GM06990 (cell line): ENCODE results near the gene USB1.
A peak's percentile ranks its signal among the peaks of the same experiment; 100 is the strongest.

ENCODE experiments used
- DNase-seq: peaks from one replicate; pipeline ENCODE4 v3.0.0-alpha.2; 2011; ENCODE audit not compliant: insufficient read length; ENCODE audit errors: extremely low read depth
- H3K27me3 ChIP-seq: replicated peaks from 2 replicates; pipeline ENCODE4 v1.6.0; 2011; ENCODE audit warnings: low read length; ENCODE audit not compliant: control insufficient read depth, insufficient read depth
- H3K36me3 ChIP-seq: 2 replicates; pipeline ENCODE4 v1.5.1; 2011; ENCODE audit warnings: low read length; ENCODE audit not compliant: control insufficient read depth, insufficient read depth
- H3K4me3 ChIP-seq: replicated peaks from 2 replicates; pipeline ENCODE4 v1.5.1; 2011; ENCODE audit warnings: low read depth, mild to moderate bottlenecking, control low read depth, low read length
- CTCF ChIP-seq: IDR thresholded peaks from 2 replicates; pipeline ENCODE4 v1.5.1; 2011; ENCODE audit warnings: low read length, control low read depth, mild to moderate bottlenecking, inconsistent platforms; ENCODE audit not compliant: insufficient read depth, poor library complexity, severe bottlenecking

The USB1 gene

GRCh38 chr16:57997176-57997527 lies 4.1 kb upstream of the USB1 start:
- Histone ChIP-seq H3K4me3 (no peak overlapping the region), H3K27me3 (no peaks in the 10 kb centered on the region), H3K36me3 (peaks cover 12% of the 10 kb centered on the region)
- no peak for TF ChIP-seq CTCF
- no peak for DNase-seq

- no peaks in the 10 kb centered on the region for H3K27me3 ChIP-seq
- no peak for DNase-seq
- no peak overlapping the region for H3K4me3 ChIP-seq
- H3K36me3 ChIP-seq = peaks cover 13% of the 10 kb centered on the region
- no peak for TF ChIP-seq CTCF
These were observed 3.5 kb upstream of the USB1 start for GRCh38 chr16:57997528-57998265.

DNA sequence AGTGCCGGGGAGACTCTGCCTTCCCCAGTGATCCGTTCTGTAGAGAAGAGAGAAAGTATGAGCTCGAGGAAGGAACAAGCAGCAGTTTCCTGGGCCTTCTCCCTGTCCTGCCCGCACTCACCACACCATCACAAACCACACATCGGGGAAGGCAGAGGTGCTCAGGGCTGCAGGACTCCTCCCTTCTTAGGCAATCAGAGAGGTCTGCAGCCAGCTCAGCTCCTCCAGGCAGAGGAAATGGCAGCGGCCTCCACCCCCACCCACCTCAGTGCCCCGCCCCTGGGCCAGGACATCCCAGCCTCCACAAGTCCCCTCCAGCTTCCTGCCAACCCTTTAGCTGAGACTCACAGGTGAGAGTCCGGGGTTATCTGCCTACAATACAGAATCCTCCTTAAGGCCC lies 2.7 kb upstream of the USB1 start:
- no peak for TF ChIP-seq CTCF
- Histone ChIP-seq H3K36me3 (peaks cover 14% of the 10 kb centered on the region), H3K4me3 (no peak overlapping the region), H3K27me3 (no peaks in the 10 kb centered on the region)
- DNase-seq = no peak

DNA sequence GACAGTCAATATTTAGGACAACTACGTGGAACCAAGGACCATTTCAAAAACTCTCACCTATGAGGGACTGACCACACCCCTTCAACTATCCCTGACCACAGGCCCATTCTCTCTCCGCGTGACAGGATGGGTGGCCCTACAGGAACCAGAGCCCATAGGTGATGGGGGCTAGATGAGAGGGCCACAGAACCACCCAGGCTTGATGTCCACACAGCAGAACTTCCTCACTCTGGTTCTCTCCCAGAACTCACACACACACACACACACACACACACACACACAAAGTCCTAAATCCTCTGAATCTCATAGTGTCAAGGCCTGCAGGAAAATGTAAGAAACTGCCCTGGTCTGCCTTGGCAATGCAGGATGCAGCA lies 2.2 kb upstream of the USB1 start:
- no peak for TF ChIP-seq CTCF
- Histone ChIP-seq H3K27me3 (no peaks in the 10 kb centered on the region), H3K4me3 (no peak overlapping the region), H3K36me3 (peaks cover 14% of the 10 kb centered on the region)
- no peak for DNase-seq

DNA sequence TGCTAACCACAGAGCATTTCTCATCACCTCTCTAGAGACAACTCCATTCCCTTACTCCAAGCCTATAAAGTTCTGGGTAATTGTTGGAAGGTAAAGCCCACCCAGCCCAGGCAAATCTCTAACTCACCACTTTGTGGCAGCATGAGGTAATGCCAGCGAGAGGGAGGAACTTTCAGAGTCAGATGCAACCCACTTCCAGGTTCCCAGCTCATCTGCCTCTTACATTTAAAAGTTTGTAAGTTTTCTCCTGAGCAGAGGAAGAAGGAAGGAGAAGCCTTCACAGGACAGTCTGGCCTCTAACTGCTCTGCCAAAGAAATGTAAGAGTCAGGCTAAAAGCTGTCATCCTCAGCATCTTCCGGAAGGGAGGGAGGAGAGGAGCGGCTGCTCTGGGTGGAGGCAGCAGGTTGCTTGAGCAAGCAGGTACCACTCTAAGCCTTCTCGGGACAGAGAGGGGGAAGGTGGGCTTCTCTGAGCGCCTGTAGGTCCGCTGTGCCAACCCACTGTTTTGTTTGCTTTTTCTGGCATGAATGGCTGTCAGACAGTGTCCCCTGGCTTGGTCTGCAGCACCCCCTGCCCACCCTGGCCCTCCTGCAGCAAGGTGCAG lies 1.7 kb upstream of the USB1 start:
- TF ChIP-seq CTCF = no peak
- DNase-seq = no peak
- H3K4me3 ChIP-seq = peak overlapping the region; percentile 71
- no peaks in the 10 kb centered on the region for H3K27me3 ChIP-seq
- H3K36me3 ChIP-seq = peaks cover 14% of the 10 kb centered on the region
